NCI-H2107 treated with DMSO at 0.1 percent for 48 hours (cell line): ENCODE measurements around the gene NDFIP1.
"Not testable (repeated sequence)": the region's sequence is repeated elsewhere in the genome, so short reads cannot be mapped to it uniquely, and the experiment has no call there.

Experiments used
- DNase-seq: peaks from one replicate; lab custom pipeline; 2025; ENCODE audit not compliant: unreplicated experiment; lab: John Stamatoyannopoulos, UW

Gene NDFIP1

GRCh38 chr5:142183561-142183960 lies 75.0 kb downstream of the NDFIP1 start:
- no peak for DNase-seq

GRCh38 chr5:142184988-142185387 lies 76.4 kb downstream of the NDFIP1 start:
- no peak for DNase-seq

GRCh38 chr5:142186514-142186856 lies 77.9 kb downstream of the NDFIP1 start:
- no peak for DNase-seq

DNA sequence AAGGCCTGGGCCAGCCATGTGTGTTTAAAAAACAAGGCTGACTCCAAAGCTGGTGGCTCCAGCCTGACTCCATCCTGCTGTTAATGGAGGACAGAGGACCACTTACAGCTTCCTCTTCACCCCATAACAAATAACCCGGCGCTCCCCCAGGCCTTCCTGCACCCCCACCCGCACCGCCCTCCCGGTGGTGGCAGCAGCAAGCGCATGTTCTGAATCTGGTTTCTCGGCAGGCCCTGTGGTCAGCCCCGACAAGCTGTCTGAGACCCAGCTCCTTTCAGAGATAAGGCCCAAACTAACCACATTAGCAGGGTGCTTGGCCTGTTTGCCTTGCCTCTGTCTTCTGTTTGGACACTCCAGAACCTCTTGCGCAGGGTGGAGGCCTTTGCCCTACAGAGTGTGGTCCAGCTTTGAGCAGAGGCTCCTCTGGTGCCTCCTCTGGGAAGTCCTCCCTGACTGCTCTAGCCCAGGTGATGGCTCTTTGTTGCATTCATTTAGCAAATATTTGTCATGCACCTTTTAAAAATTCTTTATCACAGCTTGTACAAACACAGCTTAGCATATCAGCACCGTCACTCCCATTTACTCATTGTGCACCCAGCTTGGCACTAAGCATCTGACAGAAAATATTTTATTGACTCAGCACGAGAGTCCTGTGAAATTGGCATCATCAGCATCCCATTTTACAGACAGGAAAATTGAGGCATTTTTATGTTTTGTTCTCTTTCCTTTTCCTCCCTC lies 78.4 kb downstream of the NDFIP1 start:
- no peak for DNase-seq

DNA sequence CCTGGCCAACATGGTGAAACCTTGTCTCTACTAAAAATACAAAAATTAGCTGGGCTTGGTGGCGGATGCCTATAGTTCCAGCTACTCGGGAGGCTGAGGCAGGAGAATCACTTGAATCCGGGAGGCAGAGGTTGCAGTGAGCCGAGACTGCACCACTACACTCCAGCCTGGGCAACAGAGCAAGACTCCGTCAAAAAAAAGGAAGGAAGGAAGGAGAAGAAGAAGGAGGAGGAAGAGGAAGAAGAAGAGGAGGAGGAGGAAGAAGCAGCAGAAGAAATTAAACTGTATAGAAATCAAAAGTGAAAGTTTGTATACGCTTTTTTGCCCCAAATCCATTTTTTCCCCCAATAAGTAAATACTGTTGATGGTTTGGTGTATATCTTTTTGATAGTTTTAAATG lies 80.1 kb downstream of the NDFIP1 start:
- DNase-seq: not testable (repeated sequence)

- no peak for DNase-seq
Measured at GRCh38 chr5:142189813-142190212, 81.2 kb downstream of the NDFIP1 start.

- DNase-seq: no peak
Measured at GRCh38 chr5:142191776-142192175, 83.2 kb downstream of the NDFIP1 start.

GRCh38 chr5:142192286-142193113 lies 83.9 kb downstream of the NDFIP1 start:
- DNase-seq: no peak

DNA sequence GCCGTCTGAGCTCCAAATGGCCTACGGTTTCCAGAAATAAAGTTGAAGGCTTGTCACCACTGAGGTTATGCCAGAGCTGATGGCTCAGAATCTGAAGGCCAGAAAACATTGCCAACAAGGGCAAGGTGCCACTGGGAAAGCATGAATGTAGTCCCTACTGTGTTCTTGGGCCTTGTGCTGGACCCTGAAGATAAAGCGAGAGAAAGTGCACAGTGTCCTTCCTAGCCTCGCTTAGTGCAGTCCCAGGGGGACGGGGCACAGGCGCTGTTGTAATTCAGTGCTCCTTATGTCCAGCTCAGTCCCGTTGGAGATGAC lies 84.5 kb downstream of the NDFIP1 start:
- DNase-seq: no peak

DNA sequence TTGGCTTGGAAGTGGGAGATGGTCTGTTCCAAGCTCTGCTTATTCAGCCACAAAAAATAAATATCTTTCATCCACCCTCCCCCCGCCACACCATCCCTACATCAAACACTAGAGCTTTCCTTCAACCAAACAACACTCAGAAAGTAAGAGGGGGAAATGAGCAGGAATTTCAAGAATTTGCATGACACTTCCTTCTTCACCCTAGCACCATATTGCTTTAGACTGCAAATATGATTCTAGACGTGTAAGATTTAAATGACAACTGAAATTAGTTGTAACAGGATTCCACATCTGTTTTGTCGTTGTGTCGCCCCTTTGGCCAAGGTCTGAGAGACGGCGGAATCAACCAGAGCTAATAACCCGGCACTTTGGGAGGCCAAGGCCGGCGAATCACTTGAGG lies 88.5 kb downstream of the NDFIP1 start:
- DNase-seq: no peak

GRCh38 chr5:142197781-142198180 lies 89.2 kb downstream of the NDFIP1 start:
- no peak for DNase-seq

DNA sequence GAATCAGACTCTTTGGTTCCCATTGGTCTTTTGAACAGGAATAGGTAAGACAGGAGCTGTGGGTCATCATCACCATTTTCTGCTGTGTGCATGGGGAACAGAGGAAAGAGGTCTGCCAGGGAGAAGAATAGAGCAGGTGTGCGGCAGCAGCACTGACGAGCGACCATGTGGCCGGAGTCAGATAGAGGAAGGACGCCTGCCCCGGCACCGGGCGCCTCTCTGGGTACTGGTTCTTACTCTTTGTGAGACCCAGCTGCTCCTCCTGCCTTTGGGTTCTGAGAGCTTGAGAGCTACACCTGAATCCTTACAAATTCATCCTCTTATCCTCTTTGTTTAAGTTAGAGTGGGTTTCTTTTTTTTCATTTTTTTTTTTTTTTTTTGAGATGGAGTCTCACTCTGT lies 90.8 kb downstream of the NDFIP1 start:
- DNase-seq: no peak

- DNase-seq: no peak
Measured at GRCh38 chr5:142200387-142200786, 91.8 kb downstream of the NDFIP1 start.

DNA sequence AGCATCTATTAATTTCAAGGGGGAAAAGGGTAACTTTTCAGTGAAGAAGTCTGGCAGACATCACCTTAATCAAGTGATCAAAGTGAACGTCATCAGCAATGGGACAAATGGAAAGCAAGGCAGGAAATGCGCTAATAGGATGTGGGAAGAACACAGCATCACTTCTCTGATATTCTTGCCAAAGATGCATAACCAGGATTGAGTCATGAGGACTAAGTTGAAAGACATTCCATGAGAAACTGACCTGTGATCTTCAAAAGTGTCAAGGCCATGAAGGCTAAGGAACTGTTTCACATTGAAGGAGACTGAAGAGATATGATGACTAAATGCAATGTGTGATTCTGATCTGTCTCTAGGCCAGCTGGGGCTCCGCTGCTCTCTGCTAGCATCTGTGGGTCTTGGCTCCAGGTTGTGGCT lies 92.9 kb downstream of the NDFIP1 start:
- no peak for DNase-seq

GRCh38 chr5:142202282-142202681 lies 93.7 kb downstream of the NDFIP1 start:
- no peak for DNase-seq
